ENCODE results near the gene CELF3. TPM values are rescaled to one million over a fixed set of nuclear protein-coding genes. Genes with fewer than 3 reads are reported as not detected.
A peak's percentile ranks its signal among the peaks of the same experiment; 100 is the strongest.

The CELF3 gene
- total RNA-seq, 1 donor from 2014 or later = under 0.01 TPM

GRCh38 chr1:151720974-151721787 lies 4.6 kb upstream of the CELF3 start, which contains the start of gene RIIAD1:
Gene RIIAD1, plus strand, starts transcription at chr1:151721522. Its CDS starts 15 bp downstream, at chr1:151721537.
- Histone ChIP-seq H3K4me3 (ENCODE audit: low read length in 3 of 3) (peak within 1 kb of the TSS; percentile 72 to 83 (median 74)), H3K4me1 (ENCODE audit: control insufficient read depth in 3 of 3, insufficient read depth in 3 of 3, low read length in 3 of 3) (peaks cover 13 to 22% (median 19%) of the 10 kb centered on the region in 3 donors), H3K9ac (ENCODE audit: low read depth in 1 of 3, low read length in 3 of 3) (peak within 1 kb of the TSS; percentile 78 to 82 (median 79)), H3K27me3 (ENCODE audit: control insufficient read depth in 3 of 3, insufficient read depth in 3 of 3, low read length in 3 of 3) (peaks cover 7 to 9% (median 8%) of the 10 kb centered on the region in 3 donors), H3K27ac (ENCODE audit: low read depth, low read length) (peak within 1 kb of the TSS; percentile 89), H3K36me3 (ENCODE audit: control insufficient read depth in 3 of 3, insufficient read depth in 3 of 3, low read length in 3 of 3) (no peaks in the 10 kb centered on the region), H3K9me3 (ENCODE audit: control insufficient read depth in 3 of 3, low read length in 3 of 3) (no peaks in the 10 kb centered on the region)

- Histone ChIP-seq H3K36me3 (ENCODE audit: control insufficient read depth in 3 of 3, insufficient read depth in 3 of 3, low read length in 3 of 3) (no peaks in the 10 kb centered on the region), H3K4me1 (ENCODE audit: control insufficient read depth in 3 of 3, insufficient read depth in 3 of 3, low read length in 3 of 3) (peaks cover 13 to 22% (median 19%) of the 10 kb centered on the region in 3 donors), H3K9ac (ENCODE audit: low read depth in 1 of 3, low read length in 3 of 3) (peak overlapping the region; percentile 78 to 82 (median 79)), H3K9me3 (ENCODE audit: control insufficient read depth in 3 of 3, low read length in 3 of 3) (no peaks in the 10 kb centered on the region), H3K27me3 (ENCODE audit: control insufficient read depth in 3 of 3, insufficient read depth in 3 of 3, low read length in 3 of 3) (peaks cover 12 to 14% (median 14%) of the 10 kb centered on the region in 3 donors), H3K4me3 (ENCODE audit: low read length in 3 of 3) (peak overlapping the region; percentile 72 to 83 (median 74)), H3K27ac (ENCODE audit: low read depth, low read length) (peak overlapping the region; percentile 89)
Observed at GRCh38 chr1:151720554-151720953, 4.0 kb upstream of the CELF3 start.

- Histone ChIP-seq H3K9ac (ENCODE audit: low read depth in 1 of 3, low read length in 3 of 3) (peak overlapping the region; percentile 78 to 82 (median 79)), H3K36me3 (ENCODE audit: control insufficient read depth in 3 of 3, insufficient read depth in 3 of 3, low read length in 3 of 3) (no peaks in the 10 kb centered on the region), H3K4me1 (ENCODE audit: control insufficient read depth in 3 of 3, insufficient read depth in 3 of 3, low read length in 3 of 3) (peaks cover 13 to 22% (median 19%) of the 10 kb centered on the region in 3 donors), H3K9me3 (ENCODE audit: control insufficient read depth in 3 of 3, low read length in 3 of 3) (no peaks in the 10 kb centered on the region), H3K27me3 (ENCODE audit: control insufficient read depth in 3 of 3, insufficient read depth in 3 of 3, low read length in 3 of 3) (peaks cover 14 to 18% (median 16%) of the 10 kb centered on the region in 3 donors), H3K4me3 (ENCODE audit: low read length in 3 of 3) (peak overlapping the region; percentile 72 to 83 (median 74)), H3K27ac (ENCODE audit: low read depth, low read length) (peak overlapping the region; percentile 89)
Observed at GRCh38 chr1:151720125-151720524, 3.5 kb upstream of the CELF3 start.

- H3K27me3 ChIP-seq (ENCODE audit: control insufficient read depth in 3 of 3, insufficient read depth in 3 of 3, low read length in 3 of 3) = peaks cover 21 to 26% (median 24%) of the 10 kb centered on the region in 3 donors
- H3K27ac ChIP-seq (ENCODE audit: low read depth, low read length) = no peak overlapping the region
- H3K9ac ChIP-seq (ENCODE audit: low read depth in 1 of 3, low read length in 3 of 3) = no peak overlapping the region
- peaks cover 13 to 22% (median 19%) of the 10 kb centered on the region in 3 donors for H3K4me1 ChIP-seq (ENCODE audit: control insufficient read depth in 3 of 3, insufficient read depth in 3 of 3, low read length in 3 of 3)
- no peaks in the 10 kb centered on the region for H3K36me3 ChIP-seq (ENCODE audit: control insufficient read depth in 3 of 3, insufficient read depth in 3 of 3, low read length in 3 of 3)
- H3K4me3 ChIP-seq (ENCODE audit: low read length in 3 of 3) = no peak overlapping the region
- H3K9me3 ChIP-seq (ENCODE audit: control insufficient read depth in 3 of 3, low read length in 3 of 3) = no peaks in the 10 kb centered on the region
Observed at GRCh38 chr1:151718666-151719065, 2.1 kb upstream of the CELF3 start.

GRCh38 chr1:151718011-151718431 lies 1.4 kb upstream of the CELF3 start:
- Histone ChIP-seq H3K27me3 (ENCODE audit: control insufficient read depth in 3 of 3, insufficient read depth in 3 of 3, low read length in 3 of 3) (peaks cover 24 to 26% (median 26%) of the 10 kb centered on the region in 3 donors), H3K36me3 (ENCODE audit: control insufficient read depth in 3 of 3, insufficient read depth in 3 of 3, low read length in 3 of 3) (no peaks in the 10 kb centered on the region), H3K4me3 (ENCODE audit: low read length in 3 of 3) (no peak overlapping the region), H3K4me1 (ENCODE audit: control insufficient read depth in 3 of 3, insufficient read depth in 3 of 3, low read length in 3 of 3) (peaks cover 13 to 22% (median 19%) of the 10 kb centered on the region in 3 donors), H3K9ac (ENCODE audit: low read depth in 1 of 3, low read length in 3 of 3) (no peak overlapping the region), H3K9me3 (ENCODE audit: control insufficient read depth in 3 of 3, low read length in 3 of 3) (no peaks in the 10 kb centered on the region), H3K27ac (ENCODE audit: low read depth, low read length) (no peak overlapping the region)

GRCh38 chr1:151716405-151716762 lies 219 bp downstream of the CELF3 start:
- H3K27me3 ChIP-seq (ENCODE audit: control insufficient read depth in 3 of 3, insufficient read depth in 3 of 3, low read length in 3 of 3) = peaks cover 26 to 31% (median 30%) of the 10 kb centered on the region in 3 donors
- H3K9me3 ChIP-seq (ENCODE audit: control insufficient read depth in 3 of 3, low read length in 3 of 3) = no peaks in the 10 kb centered on the region
- no peak overlapping the region for H3K27ac ChIP-seq (ENCODE audit: low read depth, low read length)
- no peaks in the 10 kb centered on the region for H3K36me3 ChIP-seq (ENCODE audit: control insufficient read depth in 3 of 3, insufficient read depth in 3 of 3, low read length in 3 of 3)
- no peak overlapping the region for H3K4me3 ChIP-seq (ENCODE audit: low read length in 3 of 3)
- no peak overlapping the region for H3K9ac ChIP-seq (ENCODE audit: low read depth in 1 of 3, low read length in 3 of 3)
- H3K4me1 ChIP-seq (ENCODE audit: control insufficient read depth in 3 of 3, insufficient read depth in 3 of 3, low read length in 3 of 3) = peaks cover 7 to 13% (median 13%) of the 10 kb centered on the region in 3 donors

GRCh38 chr1:151715726-151716404 lies 738 bp downstream of the CELF3 start:
- H3K27ac ChIP-seq (ENCODE audit: low read depth, low read length) = no peak overlapping the region
- peaks cover 6 to 13% (median 11%) of the 10 kb centered on the region in 3 donors for H3K4me1 ChIP-seq (ENCODE audit: control insufficient read depth in 3 of 3, insufficient read depth in 3 of 3, low read length in 3 of 3)
- peaks cover 26 to 36% (median 36%) of the 10 kb centered on the region in 3 donors for H3K27me3 ChIP-seq (ENCODE audit: control insufficient read depth in 3 of 3, insufficient read depth in 3 of 3, low read length in 3 of 3)
- H3K36me3 ChIP-seq (ENCODE audit: control insufficient read depth in 3 of 3, insufficient read depth in 3 of 3, low read length in 3 of 3) = no peaks in the 10 kb centered on the region
- no peak overlapping the region for H3K4me3 ChIP-seq (ENCODE audit: low read length in 3 of 3)
- no peak overlapping the region for H3K9ac ChIP-seq (ENCODE audit: low read depth in 1 of 3, low read length in 3 of 3)
- H3K9me3 ChIP-seq (ENCODE audit: control insufficient read depth in 3 of 3, low read length in 3 of 3) = no peaks in the 10 kb centered on the region

GRCh38 chr1:151714820-151715725 lies 1.5 kb downstream of the CELF3 start:
- Histone ChIP-seq H3K4me1 (ENCODE audit: control insufficient read depth in 3 of 3, insufficient read depth in 3 of 3, low read length in 3 of 3) (peaks cover 2 to 8% (median 8%) of the 10 kb centered on the region in 3 donors), H3K9ac (ENCODE audit: low read depth in 1 of 3, low read length in 3 of 3) (no peak overlapping the region), H3K27ac (ENCODE audit: low read depth, low read length) (no peak overlapping the region), H3K36me3 (ENCODE audit: control insufficient read depth in 3 of 3, insufficient read depth in 3 of 3, low read length in 3 of 3) (no peaks in the 10 kb centered on the region), H3K4me3 (ENCODE audit: low read length in 3 of 3) (no peak overlapping the region), H3K9me3 (ENCODE audit: control insufficient read depth in 3 of 3, low read length in 3 of 3) (no peaks in the 10 kb centered on the region), H3K27me3 (ENCODE audit: control insufficient read depth in 3 of 3, insufficient read depth in 3 of 3, low read length in 3 of 3) (peaks cover 26 to 37% (median 36%) of the 10 kb centered on the region in 3 donors)

- H3K4me3 ChIP-seq (ENCODE audit: low read length in 3 of 3) = no peak overlapping the region
- no peak overlapping the region for H3K9ac ChIP-seq (ENCODE audit: low read depth in 1 of 3, low read length in 3 of 3)
- no peak overlapping the region for H3K27ac ChIP-seq (ENCODE audit: low read depth, low read length)
- H3K9me3 ChIP-seq (ENCODE audit: control insufficient read depth in 3 of 3, low read length in 3 of 3) = no peaks in the 10 kb centered on the region
- peaks cover 26 to 37% (median 36%) of the 10 kb centered on the region in 3 donors for H3K27me3 ChIP-seq (ENCODE audit: control insufficient read depth in 3 of 3, insufficient read depth in 3 of 3, low read length in 3 of 3)
- no peaks in the 10 kb centered on the region for H3K36me3 ChIP-seq (ENCODE audit: control insufficient read depth in 3 of 3, insufficient read depth in 3 of 3, low read length in 3 of 3)
- peaks cover 0 to 8% (median 6%) of the 10 kb centered on the region in 3 donors for H3K4me1 ChIP-seq (ENCODE audit: control insufficient read depth in 3 of 3, insufficient read depth in 3 of 3, low read length in 3 of 3)
Observed at GRCh38 chr1:151713874-151714273, 2.7 kb downstream of the CELF3 start.
